Islet precursor cell (in vitro differentiated cells): ENCODE measurements around the gene TRIP12.
"Not testable (repeated sequence)": the region's sequence is repeated elsewhere in the genome, so short reads cannot be mapped to it uniquely, and the experiment has no call there.

ENCODE experiments used
- DNase-seq: peaks from one replicate; pipeline ENCODE4 v3.0.0-alpha.2; 2018

The TRIP12 gene

GRCh38 chr2:229752970-229753729 lies 168.7 kb downstream of the TRIP12 start:
- DNase-seq = no peak

GRCh38 chr2:229749779-229750178 lies 172.0 kb downstream of the TRIP12 start:
- no peak for DNase-seq

- no peak for DNase-seq
These were observed 172.9 kb downstream of the TRIP12 start for GRCh38 chr2:229748950-229749349.

GRCh38 chr2:229742691-229743090 lies 179.1 kb downstream of the TRIP12 start:
- not testable (repeated sequence) for DNase-seq

GRCh38 chr2:229740279-229740678 lies 181.5 kb downstream of the TRIP12 start:
- no peak for DNase-seq

- no peak for DNase-seq
These were observed 183.7 kb downstream of the TRIP12 start for GRCh38 chr2:229738024-229738625.

- DNase-seq = no peak
These were observed 187.4 kb downstream of the TRIP12 start for GRCh38 chr2:229734410-229734809.

- no peak for DNase-seq
These were observed 188.1 kb downstream of the TRIP12 start for GRCh38 chr2:229733611-229734245.

GRCh38 chr2:229732897-229733296 lies 188.9 kb downstream of the TRIP12 start:
- no peak for DNase-seq

- DNase-seq = no peak
These were observed 189.9 kb downstream of the TRIP12 start for GRCh38 chr2:229731916-229732315.

- DNase-seq = no peak
These were observed 190.4 kb downstream of the TRIP12 start for GRCh38 chr2:229731363-229731762.

- no peak for DNase-seq
These were observed 193.4 kb downstream of the TRIP12 start for GRCh38 chr2:229728370-229728769.

- DNase-seq = no peak
These were observed 195.2 kb downstream of the TRIP12 start for GRCh38 chr2:229726643-229727042.

GRCh38 chr2:229725716-229726574 lies 195.9 kb downstream of the TRIP12 start:
- no peak for DNase-seq

- not testable (repeated sequence) for DNase-seq
These were observed 198.6 kb downstream of the TRIP12 start for GRCh38 chr2:229723192-229723591.

- DNase-seq = no peak
These were observed 201.7 kb downstream of the TRIP12 start for GRCh38 chr2:229719926-229720647.

GRCh38 chr2:229718057-229718456 lies 203.8 kb downstream of the TRIP12 start:
- DNase-seq = no peak

- no peak for DNase-seq
These were observed 205.8 kb downstream of the TRIP12 start for GRCh38 chr2:229715895-229716507.

- DNase-seq = peak; percentile 91
These were observed 206.9 kb downstream of the TRIP12 start for GRCh38 chr2:229714736-229715541.

- peak; percentile 75 for DNase-seq
These were observed 207.6 kb downstream of the TRIP12 start, which contains the start of gene DNER for GRCh38 chr2:229714080-229714735. Gene DNER (minus strand): TSS chr2:229714555. CDS start chr2:229714423, 132 bp downstream.
